Fibroblast of gingiva (primary cell): ENCODE measurements around the gene APOL2.
A peak's percentile ranks its signal among the peaks of the same experiment; 100 is the strongest.
"Not testable (repeated sequence)": the region's sequence is repeated elsewhere in the genome, so short reads cannot be mapped to it uniquely, and the experiment has no call there.

Experiments
- DNase-seq: peaks from one replicate; pipeline ENCODE4 v3.0.0-alpha.2; 2011; ENCODE audit warnings: low read depth

Gene APOL2

GRCh38 chr22:36263216-36263673 is 23.9 kb upstream of the APOL2 start:
- DNase-seq, result not testable (repeated sequence)

GRCh38 chr22:36262307-36262706 is 23.0 kb upstream of the APOL2 start:
- DNase-seq, result not testable (repeated sequence)

DNA sequence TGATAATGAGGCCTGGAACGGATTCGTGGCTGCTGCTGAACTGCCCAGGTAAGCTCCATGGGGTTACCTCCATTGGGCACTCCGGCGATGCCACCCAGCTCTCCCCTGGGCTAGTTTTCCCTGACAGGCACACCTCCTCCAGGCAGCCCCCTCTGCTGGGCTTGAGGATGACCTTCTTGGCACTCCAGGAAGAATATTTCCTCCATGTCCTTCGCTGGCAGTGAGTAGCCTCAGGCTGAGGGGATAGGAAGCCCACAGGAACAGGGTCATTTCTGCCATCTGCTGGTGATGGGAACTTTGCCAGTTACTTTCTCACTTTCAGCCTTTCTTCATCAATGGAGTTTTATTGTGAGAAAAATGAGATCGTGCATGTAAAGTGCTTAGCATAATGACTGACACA is 22.3 kb upstream of the APOL2 start:
- DNase-seq, result not testable (repeated sequence)

DNA sequence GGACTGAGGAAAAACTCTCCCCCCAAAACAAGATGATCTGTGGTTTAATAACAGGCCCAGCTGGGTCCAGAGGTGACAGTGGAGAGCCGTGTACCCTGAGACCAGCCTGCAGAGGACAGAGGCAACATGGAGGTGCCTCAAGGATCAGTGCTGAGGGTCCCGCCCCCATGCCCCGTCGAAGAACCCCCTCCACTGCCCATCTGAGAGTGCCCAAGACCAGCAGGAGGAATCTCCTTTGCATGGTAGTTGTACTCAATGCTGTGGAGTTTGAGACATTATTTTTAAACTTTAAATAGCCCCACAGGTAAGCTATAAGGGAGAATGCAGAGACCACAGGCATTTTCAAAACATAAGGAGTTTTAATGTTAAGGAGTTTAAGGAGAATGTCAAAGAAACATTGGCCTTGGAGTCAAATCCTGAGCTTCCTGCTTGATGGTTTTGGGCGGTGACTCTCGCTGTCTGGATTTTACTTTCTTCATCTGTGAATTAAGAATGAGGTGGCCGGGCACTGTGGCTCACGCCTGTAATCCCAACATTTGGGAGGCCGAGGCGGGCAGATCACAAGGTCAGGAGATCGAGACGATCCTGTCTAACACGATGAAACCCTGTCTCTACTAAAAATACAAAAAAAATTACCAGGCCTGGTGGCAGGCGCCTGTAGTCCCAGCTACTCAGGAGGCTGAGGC is 20.4 kb upstream of the APOL2 start:
- no peak for DNase-seq

DNA sequence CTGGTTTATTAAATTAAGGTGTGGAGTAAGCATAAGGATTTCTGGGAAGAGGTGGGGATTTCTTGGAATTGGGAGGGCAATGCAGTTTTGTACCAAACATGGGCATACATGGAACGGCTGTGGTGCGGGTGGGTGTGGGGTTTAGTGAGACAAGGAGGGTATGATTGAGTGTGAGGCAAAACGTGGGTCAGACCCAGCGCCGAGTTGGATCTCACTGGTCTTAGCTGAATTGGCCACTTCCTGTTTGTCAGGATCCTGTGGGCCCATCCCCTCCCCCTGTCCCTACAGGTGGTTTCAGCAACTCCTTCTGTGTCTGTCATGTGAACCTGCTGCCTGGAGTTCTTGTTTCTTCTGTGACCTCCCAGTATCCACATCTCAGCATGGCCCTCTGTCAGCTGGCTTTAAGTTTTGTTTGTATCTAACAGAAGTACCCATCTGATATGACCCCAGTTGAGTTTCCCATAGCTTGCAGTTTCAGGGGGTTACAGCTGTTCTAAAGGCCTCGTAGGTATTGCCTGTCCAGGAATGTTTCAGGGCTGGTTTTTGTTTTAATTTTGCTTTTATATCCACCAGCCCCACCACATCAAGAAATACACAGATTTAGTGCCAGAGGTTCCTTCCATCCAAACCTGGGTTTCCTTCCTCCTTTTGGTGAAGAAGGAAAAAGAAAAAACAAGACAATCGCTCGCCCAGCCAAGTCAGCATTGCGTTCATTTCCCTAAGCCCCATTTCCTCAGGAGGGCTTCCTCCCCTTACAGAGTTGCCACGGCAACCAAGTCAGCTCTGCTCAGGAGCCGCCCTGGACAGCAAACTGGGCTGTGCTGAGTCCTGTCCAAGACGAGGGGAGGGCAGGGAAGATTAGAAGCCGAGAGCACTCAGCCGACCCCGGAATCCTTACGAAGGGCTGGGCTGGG is 19.6 kb upstream of the APOL2 start:
- no peak for DNase-seq

GRCh38 chr22:36257948-36258670 is 18.8 kb upstream of the APOL2 start:
- no peak for DNase-seq

DNA sequence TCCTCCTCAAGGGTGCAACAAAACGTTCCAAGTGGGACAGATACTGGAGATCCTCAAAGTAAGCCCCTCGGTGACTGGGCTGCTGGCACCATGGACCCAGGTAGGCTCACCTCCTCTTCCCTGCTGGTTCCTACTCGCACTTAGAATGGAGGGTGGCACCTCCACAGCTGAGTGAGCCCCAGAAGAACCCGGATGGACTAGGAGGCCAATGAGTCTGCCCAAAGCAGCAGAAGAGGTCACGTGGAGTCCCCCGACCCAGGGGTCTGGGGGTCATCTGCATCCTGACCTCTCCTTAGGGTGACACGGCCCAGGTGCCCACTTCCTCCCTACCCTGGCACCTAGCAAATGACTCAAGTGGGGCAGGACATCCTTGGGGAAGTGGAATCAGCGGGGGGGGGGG is 18.0 kb upstream of the APOL2 start:
- no peak for DNase-seq

GRCh38 chr22:36256478-36256877 is 17.2 kb upstream of the APOL2 start:
- DNase-seq, result no peak

DNA sequence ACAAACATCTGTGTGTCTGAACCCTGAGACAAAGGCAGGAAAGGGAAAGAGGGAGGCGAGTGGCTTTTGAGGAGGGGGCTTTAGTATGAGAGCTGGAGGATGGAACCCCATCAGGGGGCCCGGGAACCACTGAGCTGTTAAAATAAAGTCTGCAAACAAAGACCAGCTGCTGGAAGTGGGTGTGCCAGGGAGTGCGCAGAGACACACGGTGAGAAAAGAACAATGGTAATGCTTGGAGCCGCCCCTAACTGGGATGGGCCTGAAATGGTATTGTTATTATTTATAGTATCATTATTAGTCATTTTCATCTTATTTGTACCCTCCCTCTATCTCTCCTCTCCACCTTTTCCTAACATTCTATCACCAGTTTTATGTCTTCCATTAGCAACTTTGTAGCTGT is 16.2 kb upstream of the APOL2 start:
- DNase-seq, result not testable (repeated sequence)

DNA sequence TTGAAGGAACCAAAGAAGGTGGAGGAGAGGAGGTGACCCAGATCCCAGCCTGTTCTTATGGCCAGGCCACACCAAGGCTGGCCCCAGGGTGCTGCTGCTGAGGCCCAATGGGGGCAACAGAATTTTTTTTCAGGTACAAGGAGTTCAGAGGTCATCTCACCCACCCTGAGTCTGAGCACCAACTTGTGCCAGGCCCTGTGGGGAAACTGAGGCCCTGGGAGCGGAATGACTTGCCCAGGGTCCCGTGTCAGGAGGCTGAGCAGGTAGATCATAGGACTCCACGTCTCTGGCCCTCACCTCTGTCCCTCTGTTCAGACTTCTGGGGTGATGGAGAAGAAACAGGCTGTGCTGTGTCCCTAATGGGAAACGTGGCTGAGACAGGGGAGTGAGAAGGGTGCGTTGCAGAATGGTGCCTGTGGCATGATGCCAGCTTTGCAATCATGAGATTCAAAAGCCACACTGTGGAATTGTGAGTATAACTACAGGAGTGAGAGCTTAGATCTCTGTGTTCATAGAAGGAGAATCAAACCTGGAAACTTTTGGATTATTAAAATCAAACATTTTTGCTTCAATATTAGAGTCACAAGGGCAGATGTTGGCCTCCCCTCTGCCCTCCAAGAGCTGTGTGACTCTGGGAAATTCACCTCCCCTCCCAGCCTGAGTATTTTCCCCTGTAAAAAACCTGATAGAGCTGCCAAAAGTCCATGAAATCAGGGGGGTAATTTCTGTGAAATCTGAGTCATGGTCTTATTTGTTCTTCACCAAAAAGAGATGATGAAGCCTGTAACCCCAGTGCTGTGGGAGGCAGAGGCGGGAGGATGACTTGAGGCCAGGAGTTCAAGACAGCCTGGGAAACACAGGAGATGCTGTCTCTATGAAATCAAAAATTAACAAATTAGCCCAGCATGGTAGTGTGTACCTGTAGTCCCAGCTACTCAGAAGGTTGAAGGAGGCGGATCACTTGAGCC is 14.5 kb upstream of the APOL2 start:
- DNase-seq, result no peak

DNA sequence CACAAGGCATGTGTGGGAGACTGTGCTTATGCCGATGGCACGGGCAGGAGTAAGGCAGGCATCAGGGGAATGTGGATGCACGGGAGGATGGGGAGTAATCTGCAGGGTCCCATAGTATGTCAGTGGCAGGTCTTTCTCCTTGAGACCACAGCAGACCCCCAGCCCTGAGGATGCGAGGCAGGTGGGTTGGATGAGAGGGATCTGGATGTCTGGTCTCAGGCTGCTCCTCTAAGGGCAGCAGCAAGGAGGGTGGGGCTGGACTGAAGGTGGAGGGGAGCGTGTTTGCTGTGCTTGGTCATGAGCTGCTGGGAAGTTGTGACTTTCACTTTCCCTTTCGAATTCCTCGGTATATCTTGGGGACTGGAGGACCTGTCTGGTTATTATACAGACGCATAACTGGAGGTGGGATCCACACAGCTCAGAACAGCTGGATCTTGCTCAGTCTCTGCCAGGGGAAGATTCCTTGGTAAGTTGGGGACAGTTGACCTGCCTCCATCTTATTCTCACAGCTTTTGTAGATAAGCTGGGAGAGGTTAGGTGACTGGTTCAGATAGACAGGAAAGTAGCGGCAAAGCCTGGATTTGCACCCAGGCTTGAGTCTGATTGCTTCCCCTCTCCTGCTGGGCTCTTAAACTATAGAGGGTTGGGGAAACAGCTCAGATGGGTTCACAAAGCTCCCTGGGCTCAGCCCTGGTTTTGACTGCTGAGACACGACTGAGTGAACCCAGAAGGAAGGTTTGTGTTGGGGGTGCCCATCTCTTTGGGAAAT is 13.6 kb upstream of the APOL2 start, which contains the start of gene APOL1:
APOL1 (plus strand) TSS at position 380 of the 769 bp plus-strand sequence. CDS start 1,823 bp downstream, outside the sequence.
- DNase-seq, result peak; percentile 30

DNA sequence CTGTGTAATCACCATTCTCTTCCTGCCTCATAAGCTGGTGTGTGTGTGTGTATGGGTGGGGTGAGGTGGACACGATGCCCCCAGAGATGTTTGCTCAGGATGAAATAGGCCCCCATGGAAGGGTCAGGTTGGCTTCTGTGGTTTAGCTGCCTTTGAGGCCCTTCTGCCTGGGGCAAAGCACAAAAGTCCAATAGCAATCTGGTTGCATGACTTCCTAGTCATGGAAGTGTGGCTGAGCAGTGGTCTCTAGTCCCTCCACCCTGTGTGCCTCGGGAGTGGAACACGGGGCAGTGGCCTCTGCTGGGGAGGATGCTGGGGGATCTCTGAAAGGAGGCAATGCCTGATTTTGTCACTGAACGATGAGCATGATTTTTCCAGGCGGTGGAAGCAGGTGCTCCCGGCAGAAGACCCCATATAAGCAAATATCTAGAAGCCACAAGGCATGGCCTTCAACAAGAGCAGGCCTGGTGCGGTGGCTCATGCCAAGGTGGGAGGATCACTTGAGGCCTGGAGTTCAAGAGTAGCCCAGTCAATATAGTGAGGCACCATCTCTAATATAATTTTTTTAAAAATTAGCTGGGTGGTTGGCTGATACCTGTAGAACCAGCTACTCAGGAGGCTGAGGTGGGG is 12.8 kb upstream of the APOL2 start:
- not testable (repeated sequence) for DNase-seq

DNA sequence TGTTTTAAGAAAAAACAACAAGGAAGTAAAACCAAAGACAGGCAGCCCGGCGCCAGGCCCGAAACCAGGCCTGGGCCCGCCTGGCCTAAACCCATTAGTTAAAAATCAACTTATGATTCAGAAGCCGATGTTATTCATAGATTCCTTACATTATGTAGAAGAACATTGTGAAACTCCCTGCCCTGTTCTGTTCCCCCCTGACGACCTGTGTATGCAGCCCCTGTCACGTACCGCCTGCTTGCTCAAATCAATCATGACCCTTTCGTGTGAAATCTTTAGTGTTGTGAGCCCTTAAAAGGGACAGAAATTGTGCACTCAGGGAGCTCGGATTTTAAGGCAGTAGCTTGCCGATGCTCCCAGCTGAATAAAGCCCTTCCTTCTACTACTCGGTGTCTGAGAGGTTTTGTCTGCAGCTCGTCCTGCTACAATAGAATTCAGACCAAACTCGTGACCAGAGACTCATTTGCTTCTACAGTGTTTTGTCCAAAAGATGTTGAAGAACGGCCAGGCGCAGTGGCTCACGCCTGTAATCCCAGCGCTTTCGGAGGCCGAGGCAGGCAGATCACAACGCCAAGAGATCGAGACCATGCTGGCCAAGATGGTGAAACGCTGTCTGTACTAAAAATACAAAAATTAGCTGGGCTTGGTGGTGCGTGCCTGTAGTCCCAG is 11.1 kb upstream of the APOL2 start:
- not testable (repeated sequence) for DNase-seq

DNA sequence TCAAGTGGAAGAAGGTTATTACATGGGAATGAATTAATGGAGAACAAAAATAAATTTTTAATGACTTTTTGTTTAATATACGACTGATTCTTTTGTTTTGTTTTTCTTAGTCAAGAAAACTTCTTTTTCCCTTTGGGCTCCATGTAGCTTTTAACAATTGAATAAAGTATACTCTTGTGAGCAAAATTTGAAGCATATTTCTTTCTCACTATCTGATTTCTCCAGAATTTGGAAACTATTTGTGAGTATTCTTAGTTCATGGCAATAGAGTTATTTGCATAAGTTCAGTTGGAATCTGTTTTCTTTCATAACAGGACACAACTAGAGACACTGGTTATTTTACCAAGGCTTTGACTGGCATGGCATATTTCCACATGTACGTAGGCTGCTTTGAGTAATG is 9.8 kb upstream of the APOL2 start:
- DNase-seq, result no peak

DNA sequence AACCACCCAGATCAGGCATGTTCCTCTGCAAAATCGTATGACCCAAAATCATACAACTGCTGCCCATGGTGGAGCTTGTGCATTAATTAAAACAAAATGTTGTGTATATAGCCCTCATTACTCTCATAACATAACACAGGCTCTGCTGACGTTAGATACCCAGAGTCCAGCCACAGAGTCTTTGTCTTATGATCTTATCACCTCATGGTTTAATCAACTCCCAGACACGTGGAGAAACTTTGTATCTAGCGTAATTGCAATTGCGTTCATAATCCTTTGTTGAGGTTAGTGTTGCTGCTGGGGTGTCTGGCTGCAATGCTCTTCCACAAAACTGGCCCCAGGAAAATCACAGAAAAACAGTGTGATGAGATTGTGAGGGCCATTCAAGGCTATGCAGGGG is 8.6 kb upstream of the APOL2 start:
- DNase-seq, result no peak

- DNase-seq, result no peak
Observed at GRCh38 chr22:36246718-36247117, 7.4 kb upstream of the APOL2 start.

GRCh38 chr22:36245805-36246356 is 6.6 kb upstream of the APOL2 start:
- DNase-seq, result no peak

DNA sequence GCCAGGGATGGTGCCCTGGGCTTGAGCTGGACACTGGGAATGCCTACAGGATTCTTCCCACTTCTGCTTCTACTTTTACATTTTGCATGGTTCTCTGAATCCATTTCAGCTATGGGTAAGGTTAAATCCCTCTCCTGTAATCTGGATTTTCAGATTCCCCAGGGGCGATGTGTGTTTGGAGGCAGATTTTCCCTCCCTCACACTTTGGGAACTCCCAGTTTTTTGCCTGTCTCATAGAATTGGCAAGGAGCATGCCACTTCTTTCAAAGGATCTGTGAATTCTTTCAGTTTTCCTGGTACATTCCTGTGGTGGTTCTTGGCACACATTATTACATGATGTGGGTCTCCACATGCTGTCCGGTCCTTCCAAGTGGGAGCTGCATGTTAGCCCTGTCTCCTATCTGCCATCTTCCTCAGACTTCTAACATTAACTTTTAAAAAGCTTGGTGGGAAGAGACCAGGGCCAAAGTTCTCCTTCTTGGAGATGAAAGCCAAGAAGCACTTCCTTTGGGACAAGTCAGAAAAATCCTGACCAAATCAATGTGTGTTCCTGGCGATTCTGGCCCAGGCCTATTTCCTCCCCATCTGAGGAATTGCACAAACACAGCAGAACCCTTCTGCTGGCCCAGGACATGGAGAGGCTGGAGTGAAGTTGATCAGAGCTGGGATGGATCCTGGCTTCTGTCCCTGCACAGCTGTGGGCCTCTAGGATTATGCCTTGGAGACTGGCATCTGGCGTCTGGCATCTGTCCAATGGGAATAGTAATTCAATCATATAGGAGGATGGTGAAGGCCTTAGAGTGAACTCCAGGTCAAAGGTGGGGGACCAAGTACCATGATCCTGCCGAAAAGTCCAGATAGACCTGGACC is 5.4 kb upstream of the APOL2 start:
- DNase-seq, result peak; percentile 59
